ENCODE results near the gene MYO5A.

The MYO5A gene

GRCh38 chr15:52281085-52282035, 247.3 kb downstream of the MYO5A start:
- no CpG with 5 or more reads among the region's 10 CpGs for WGBS (ENCODE audit: extremely low coverage, insufficient coverage, low lambda C conversion rate)
- Histone ChIP-seq H3K4me1 (ENCODE audit: control insufficient read depth, low read depth, low read length) (no peaks in the 10 kb centered on the region), H3K4ac (ENCODE audit: low read depth, low read length) (no peak overlapping the region), H2BK15ac (replicated peaks; ENCODE audit: low read depth) (no peak overlapping the region), H4K5ac (ENCODE audit: low read length) (no peak overlapping the region), H3K27ac (ENCODE audit: low read depth, low read length) (no peak overlapping the region), H2AK5ac (ENCODE audit: low read length) (no peak overlapping the region), H3K4me2 (ENCODE audit: low read length) (no peak overlapping the region), H3K18ac (ENCODE audit: low read length) (no peak overlapping the region), H4K8ac (ENCODE audit: low read depth, low read length) (no peak overlapping the region), H3K56ac (ENCODE audit: low read length) (no peak overlapping the region), H3K9ac (ENCODE audit: low read length) (no peak overlapping the region), H2BK120ac (ENCODE audit: low read depth, low read length) (no peak overlapping the region), H3K27me3 (ENCODE audit: insufficient read depth, low read length, poor library complexity) (no peaks in the 10 kb centered on the region), H3K79me1 (ENCODE audit: low read length) (no peaks in the 10 kb centered on the region), H2BK5ac (ENCODE audit: low read length) (no peak overlapping the region), H3K79me2 (ENCODE audit: control insufficient read depth, insufficient read depth, low read length) (no peaks in the 10 kb centered on the region), H3K36me3 (ENCODE audit: control insufficient read depth, insufficient read depth, low read length) (no peaks in the 10 kb centered on the region), H3K4me3 (ENCODE audit: low read length) (no peak overlapping the region), H3K23ac (ENCODE audit: low read length) (no peak overlapping the region)
- no peak for DNase-seq

- no peaks in the 10 kb centered on the region for H3K4me1 ChIP-seq (ENCODE audit: control insufficient read depth, low read depth, low read length)
- H3K4me3 ChIP-seq (ENCODE audit: low read length) = no peak overlapping the region
- no peak overlapping the region for H3K56ac ChIP-seq (ENCODE audit: low read length)
- H3K79me1 ChIP-seq (ENCODE audit: low read length) = no peaks in the 10 kb centered on the region
- no peaks in the 10 kb centered on the region for H3K27me3 ChIP-seq (ENCODE audit: insufficient read depth, low read length, poor library complexity)
- H3K4me2 ChIP-seq (ENCODE audit: low read length) = no peak overlapping the region
- no peak overlapping the region for H2BK5ac ChIP-seq (ENCODE audit: low read length)
- no peak overlapping the region for H3K18ac ChIP-seq (ENCODE audit: low read length)
- H2BK120ac ChIP-seq (ENCODE audit: low read depth, low read length) = no peak overlapping the region
- no CpG with 5 or more reads among the region's 11 CpGs for WGBS (ENCODE audit: extremely low coverage, insufficient coverage, low lambda C conversion rate)
- H3K79me2 ChIP-seq (ENCODE audit: control insufficient read depth, insufficient read depth, low read length) = no peaks in the 10 kb centered on the region
- no peak overlapping the region for H2AK5ac ChIP-seq (ENCODE audit: low read length)
- H3K27ac ChIP-seq (ENCODE audit: low read depth, low read length) = no peak overlapping the region
- H4K8ac ChIP-seq (ENCODE audit: low read depth, low read length) = no peak overlapping the region
- no peak overlapping the region for H3K9ac ChIP-seq (ENCODE audit: low read length)
- H2BK15ac ChIP-seq (replicated peaks; ENCODE audit: low read depth) = no peak overlapping the region
- H4K5ac ChIP-seq (ENCODE audit: low read length) = no peak overlapping the region
- H3K23ac ChIP-seq (ENCODE audit: low read length) = no peak overlapping the region
- DNase-seq = no peak
- H3K36me3 ChIP-seq (ENCODE audit: control insufficient read depth, insufficient read depth, low read length) = no peaks in the 10 kb centered on the region
- H3K4ac ChIP-seq (ENCODE audit: low read depth, low read length) = no peak overlapping the region
Measured at GRCh38 chr15:52280326-52281084, 248.2 kb downstream of the MYO5A start.

- no peaks in the 10 kb centered on the region for H3K79me1 ChIP-seq (ENCODE audit: low read length)
- no peak overlapping the region for H4K5ac ChIP-seq (ENCODE audit: low read length)
- H3K27me3 ChIP-seq (ENCODE audit: insufficient read depth, low read length, poor library complexity) = no peaks in the 10 kb centered on the region
- no peak overlapping the region for H3K27ac ChIP-seq (ENCODE audit: low read depth, low read length)
- H2BK15ac ChIP-seq (replicated peaks; ENCODE audit: low read depth) = no peak overlapping the region
- H3K4me2 ChIP-seq (ENCODE audit: low read length) = no peak overlapping the region
- H3K4me1 ChIP-seq (ENCODE audit: control insufficient read depth, low read depth, low read length) = no peaks in the 10 kb centered on the region
- no peak overlapping the region for H4K8ac ChIP-seq (ENCODE audit: low read depth, low read length)
- H2BK5ac ChIP-seq (ENCODE audit: low read length) = no peak overlapping the region
- no peak overlapping the region for H3K4me3 ChIP-seq (ENCODE audit: low read length)
- DNase-seq = no peak
- H3K4ac ChIP-seq (ENCODE audit: low read depth, low read length) = no peak overlapping the region
- H3K79me2 ChIP-seq (ENCODE audit: control insufficient read depth, insufficient read depth, low read length) = no peaks in the 10 kb centered on the region
- no peak overlapping the region for H3K23ac ChIP-seq (ENCODE audit: low read length)
- no peak overlapping the region for H3K18ac ChIP-seq (ENCODE audit: low read length)
- no peak overlapping the region for H3K9ac ChIP-seq (ENCODE audit: low read length)
- no peaks in the 10 kb centered on the region for H3K36me3 ChIP-seq (ENCODE audit: control insufficient read depth, insufficient read depth, low read length)
- no peak overlapping the region for H2BK120ac ChIP-seq (ENCODE audit: low read depth, low read length)
- H2AK5ac ChIP-seq (ENCODE audit: low read length) = no peak overlapping the region
- no CpG with 5 or more reads among the region's 13 CpGs for whole genome bisulfite sequencing (ENCODE audit: extremely low coverage, insufficient coverage, low lambda C conversion rate)
- no peak overlapping the region for H3K56ac ChIP-seq (ENCODE audit: low read length)
Measured at GRCh38 chr15:52278636-52279367, 249.9 kb downstream of the MYO5A start.

- no peaks in the 10 kb centered on the region for H3K4me1 ChIP-seq (ENCODE audit: control insufficient read depth, low read depth, low read length)
- H2BK15ac ChIP-seq (replicated peaks; ENCODE audit: low read depth) = no peak overlapping the region
- H4K5ac ChIP-seq (ENCODE audit: low read length) = no peak overlapping the region
- DNase-seq = no peak
- H3K56ac ChIP-seq (ENCODE audit: low read length) = no peak overlapping the region
- no peak overlapping the region for H2BK120ac ChIP-seq (ENCODE audit: low read depth, low read length)
- no peaks in the 10 kb centered on the region for H3K79me2 ChIP-seq (ENCODE audit: control insufficient read depth, insufficient read depth, low read length)
- H3K4ac ChIP-seq (ENCODE audit: low read depth, low read length) = no peak overlapping the region
- H3K27ac ChIP-seq (ENCODE audit: low read depth, low read length) = no peak overlapping the region
- no peak overlapping the region for H3K4me2 ChIP-seq (ENCODE audit: low read length)
- no peak overlapping the region for H3K9ac ChIP-seq (ENCODE audit: low read length)
- H3K79me1 ChIP-seq (ENCODE audit: low read length) = no peaks in the 10 kb centered on the region
- H3K4me3 ChIP-seq (ENCODE audit: low read length) = no peak overlapping the region
- H2AK5ac ChIP-seq (ENCODE audit: low read length) = no peak overlapping the region
- no CpG with 5 or more reads among the region's 3 CpGs for WGBS (ENCODE audit: extremely low coverage, insufficient coverage, low lambda C conversion rate)
- no peak overlapping the region for H2BK5ac ChIP-seq (ENCODE audit: low read length)
- H3K27me3 ChIP-seq (ENCODE audit: insufficient read depth, low read length, poor library complexity) = no peaks in the 10 kb centered on the region
- H3K23ac ChIP-seq (ENCODE audit: low read length) = no peak overlapping the region
- H4K8ac ChIP-seq (ENCODE audit: low read depth, low read length) = no peak overlapping the region
- no peak overlapping the region for H3K18ac ChIP-seq (ENCODE audit: low read length)
- H3K36me3 ChIP-seq (ENCODE audit: control insufficient read depth, insufficient read depth, low read length) = no peaks in the 10 kb centered on the region
Measured at GRCh38 chr15:52278135-52278534, 250.5 kb downstream of the MYO5A start.

GRCh38 chr15:52277575-52277974, 251.1 kb downstream of the MYO5A start:
- Histone ChIP-seq H2AK5ac (ENCODE audit: low read length) (no peak overlapping the region), H3K27me3 (ENCODE audit: insufficient read depth, low read length, poor library complexity) (no peaks in the 10 kb centered on the region), H3K79me1 (ENCODE audit: low read length) (no peaks in the 10 kb centered on the region), H3K9ac (ENCODE audit: low read length) (no peak overlapping the region), H3K79me2 (ENCODE audit: control insufficient read depth, insufficient read depth, low read length) (no peaks in the 10 kb centered on the region), H3K36me3 (ENCODE audit: control insufficient read depth, insufficient read depth, low read length) (no peaks in the 10 kb centered on the region), H3K56ac (ENCODE audit: low read length) (no peak overlapping the region), H2BK5ac (ENCODE audit: low read length) (no peak overlapping the region), H4K8ac (ENCODE audit: low read depth, low read length) (no peak overlapping the region), H3K27ac (ENCODE audit: low read depth, low read length) (no peak overlapping the region), H3K4me3 (ENCODE audit: low read length) (no peak overlapping the region), H3K18ac (ENCODE audit: low read length) (no peak overlapping the region), H3K4me1 (ENCODE audit: control insufficient read depth, low read depth, low read length) (no peaks in the 10 kb centered on the region), H4K5ac (ENCODE audit: low read length) (no peak overlapping the region), H2BK15ac (replicated peaks; ENCODE audit: low read depth) (no peak overlapping the region), H3K4ac (ENCODE audit: low read depth, low read length) (no peak overlapping the region), H3K23ac (ENCODE audit: low read length) (no peak overlapping the region), H3K4me2 (ENCODE audit: low read length) (no peak overlapping the region), H2BK120ac (ENCODE audit: low read depth, low read length) (no peak overlapping the region)
- no CpG with 5 or more reads among the region's 9 CpGs for WGBS (ENCODE audit: extremely low coverage, insufficient coverage, low lambda C conversion rate)
- DNase-seq = no peak

Data from mesendoderm (in vitro differentiated cells).